Stimulated activated CD8-positive, alpha-beta memory T cell treated with anti-CD3 and anti-CD28 coated beads, Interleukin-15, amount 100 ng/mL, for 4 hours (primary cell): Measurements from ENCODE around the gene VWDE.

Source experiments
- DNase-seq, 2 donors: peaks; one replicate each; pipeline ENCODE4 v3.0.0-alpha.2; 2020; ENCODE audit warnings: low read depth in 2 of 2

Gene VWDE

GRCh38 chr7:12328888-12329770 lies 74.5 kb downstream of the VWDE start:
- DNase-seq: no peak

DNA sequence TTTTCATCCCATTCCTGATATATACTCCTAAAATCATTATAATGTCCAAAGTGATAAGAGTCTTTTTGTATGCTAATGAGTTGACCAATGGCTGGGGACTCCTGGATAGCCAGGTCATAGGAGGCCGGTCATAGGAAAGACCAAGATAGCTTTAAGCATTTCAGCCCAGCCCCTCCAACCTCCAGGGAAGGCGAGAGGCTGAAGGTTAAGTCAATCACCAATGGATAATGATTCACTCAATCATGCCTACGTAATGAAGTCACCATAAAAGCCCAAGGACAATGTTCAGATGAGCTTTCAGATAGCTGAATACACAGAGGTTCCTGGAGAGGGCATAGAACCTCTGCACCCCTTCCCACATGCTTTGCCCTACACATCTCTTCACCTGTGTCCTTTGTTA lies 75.7 kb downstream of the VWDE start:
- no peak for DNase-seq

- DNase-seq: no peak
These were observed 78.0 kb downstream of the VWDE start for GRCh38 chr7:12325646-12326045.

GRCh38 chr7:12323415-12323814 lies 80.2 kb downstream of the VWDE start:
- DNase-seq: no peak

DNA sequence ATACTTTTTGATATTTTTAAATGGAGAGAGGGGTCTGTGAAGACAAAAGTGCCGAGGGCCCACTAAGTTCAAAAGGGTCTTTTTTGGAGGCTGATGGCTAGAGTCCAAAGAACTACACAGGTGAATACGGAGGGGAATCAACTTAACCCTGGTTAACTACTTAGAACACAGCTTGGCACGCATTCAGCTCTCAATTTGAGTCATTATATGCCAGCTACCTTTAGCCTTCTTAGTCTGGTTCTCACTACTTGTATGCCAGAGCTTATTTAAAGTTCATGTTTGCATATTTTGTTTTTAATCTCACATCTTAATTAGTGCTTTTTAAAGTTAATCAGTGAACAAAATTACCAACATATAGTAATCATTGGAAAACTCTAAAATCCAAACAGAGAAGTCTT lies 80.8 kb downstream of the VWDE start:
- DNase-seq: no peak

- no peak for DNase-seq
These were observed 81.3 kb downstream of the VWDE start for GRCh38 chr7:12322284-12322902.

- no peak for DNase-seq
These were observed 82.5 kb downstream of the VWDE start for GRCh38 chr7:12320987-12321647.

GRCh38 chr7:12320241-12320986 lies 83.3 kb downstream of the VWDE start:
- no peak for DNase-seq

- DNase-seq: no peak
These were observed 86.0 kb downstream of the VWDE start for GRCh38 chr7:12317675-12318074.

GRCh38 chr7:12316925-12317324 lies 86.7 kb downstream of the VWDE start:
- DNase-seq: no peak

- no peak for DNase-seq
These were observed 88.6 kb downstream of the VWDE start for GRCh38 chr7:12315049-12315448.

DNA sequence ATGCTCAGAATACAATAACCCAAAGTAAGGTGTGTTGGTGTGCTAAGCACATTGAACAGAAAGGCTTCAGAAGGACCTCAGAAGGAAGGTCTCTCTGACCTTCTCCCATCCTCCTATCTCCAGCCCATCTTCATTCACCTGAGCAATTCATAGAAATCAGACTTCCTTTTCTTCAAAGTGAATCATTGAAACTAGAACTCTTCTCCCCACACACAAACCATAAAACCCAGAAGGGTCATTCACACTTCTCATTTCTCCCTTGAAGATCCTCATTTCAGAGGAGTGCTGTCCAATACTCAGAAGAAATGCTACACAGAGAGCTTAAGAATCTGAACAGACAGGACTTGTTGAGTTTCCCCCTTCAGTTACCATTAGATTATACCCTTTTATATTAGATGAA lies 89.5 kb downstream of the VWDE start:
- DNase-seq: no peak

- no peak for DNase-seq
These were observed 98.2 kb downstream of the VWDE start for GRCh38 chr7:12305502-12305901.

- no peak for DNase-seq
These were observed 100.2 kb downstream of the VWDE start for GRCh38 chr7:12303495-12303894.

DNA sequence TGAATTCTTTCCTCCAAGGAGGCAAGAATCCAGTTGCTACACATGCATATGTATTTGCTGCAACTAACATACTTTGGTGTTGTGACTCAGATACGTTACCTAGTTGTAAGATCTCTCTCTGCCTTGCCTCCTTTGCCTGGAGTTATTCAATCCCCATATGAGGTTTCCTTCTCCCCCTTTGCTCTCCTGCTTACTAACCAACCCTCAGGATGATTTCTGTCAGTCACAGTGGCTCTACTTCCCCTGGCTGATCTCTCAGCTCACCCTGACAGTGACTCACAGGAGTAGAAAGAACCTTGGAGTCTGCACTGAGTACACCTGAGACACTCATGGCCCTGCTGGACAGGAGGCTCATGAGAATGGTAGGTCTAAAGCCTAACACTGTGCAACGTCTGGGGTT lies 100.6 kb downstream of the VWDE start:
- DNase-seq: no peak

DNA sequence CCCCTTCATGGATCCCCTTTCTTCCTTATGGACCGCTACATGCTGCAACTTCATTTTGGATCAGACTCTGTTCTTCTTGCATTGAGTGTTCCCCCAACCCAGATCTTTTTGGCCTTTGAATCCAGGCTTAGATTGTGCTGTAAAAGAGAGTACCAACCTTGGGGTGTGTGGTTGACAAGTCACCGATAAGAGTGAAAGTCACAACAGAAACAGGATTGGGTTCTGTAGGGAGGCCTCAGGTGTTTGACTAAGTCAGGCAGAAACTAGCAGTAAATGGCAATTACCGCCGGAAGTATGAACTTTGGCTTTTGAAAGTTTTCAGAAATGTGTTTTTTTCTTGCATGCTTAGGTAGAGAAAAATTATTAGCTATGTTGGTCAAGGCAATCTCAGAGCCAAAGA lies 103.2 kb downstream of the VWDE start:
- no peak for DNase-seq

DNA sequence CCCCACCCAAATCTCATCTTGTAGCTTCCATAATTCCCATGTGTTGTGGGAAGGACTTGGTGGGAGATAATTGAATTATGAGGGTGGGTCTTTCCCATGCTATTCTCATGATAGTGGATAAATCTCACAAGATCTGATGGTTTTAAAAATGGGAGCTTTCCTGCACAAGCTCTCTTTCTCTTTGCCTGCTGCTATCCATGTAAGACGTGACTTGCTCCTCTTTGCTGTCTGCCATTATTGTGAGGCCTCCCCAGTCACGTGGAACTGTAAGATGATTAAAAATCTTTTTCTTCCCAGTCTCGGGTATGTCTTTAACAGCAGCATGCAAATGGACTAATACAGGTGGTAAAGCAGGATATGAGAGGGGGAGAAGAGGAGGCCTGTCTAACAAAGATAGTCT lies 104.3 kb downstream of the VWDE start:
- DNase-seq: no peak

DNA sequence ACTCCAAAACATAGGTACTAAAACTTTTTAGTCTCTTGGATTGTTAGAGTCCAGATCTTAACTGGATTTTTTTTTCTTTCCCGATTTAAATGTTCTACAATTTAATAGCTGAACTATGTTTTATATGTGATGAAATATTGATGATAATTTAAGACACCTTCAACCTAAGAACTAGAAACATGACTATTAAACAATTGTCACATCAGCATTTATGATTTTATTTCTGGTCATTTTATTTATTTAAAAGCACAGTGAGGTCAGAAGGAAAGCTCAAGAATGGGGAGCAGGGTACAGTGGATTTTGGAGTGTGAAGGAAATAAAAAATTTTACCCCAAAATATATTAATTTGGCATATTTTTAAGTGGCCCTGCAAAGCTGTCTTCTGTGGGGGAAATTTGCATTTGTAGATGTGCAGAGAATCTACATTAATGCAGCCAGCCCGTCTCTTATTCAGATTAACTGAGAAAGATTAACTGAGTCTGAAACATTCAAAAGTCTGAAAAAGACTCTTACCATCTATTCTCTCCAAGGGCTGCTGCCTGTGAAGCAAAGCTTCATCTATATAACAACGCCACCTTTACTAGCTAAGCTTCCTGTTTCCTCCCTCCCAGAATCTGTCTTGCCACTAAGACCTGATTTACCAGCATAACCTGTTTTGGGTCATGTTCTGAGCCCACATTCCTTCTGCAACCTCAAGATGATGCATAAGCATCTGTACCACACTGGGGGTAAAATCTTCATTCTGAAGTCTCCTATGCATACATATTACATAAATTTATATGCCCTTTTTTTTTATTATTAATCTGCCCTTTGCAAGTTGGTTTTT lies 106.2 kb downstream of the VWDE start:
- DNase-seq: no peak

DNA sequence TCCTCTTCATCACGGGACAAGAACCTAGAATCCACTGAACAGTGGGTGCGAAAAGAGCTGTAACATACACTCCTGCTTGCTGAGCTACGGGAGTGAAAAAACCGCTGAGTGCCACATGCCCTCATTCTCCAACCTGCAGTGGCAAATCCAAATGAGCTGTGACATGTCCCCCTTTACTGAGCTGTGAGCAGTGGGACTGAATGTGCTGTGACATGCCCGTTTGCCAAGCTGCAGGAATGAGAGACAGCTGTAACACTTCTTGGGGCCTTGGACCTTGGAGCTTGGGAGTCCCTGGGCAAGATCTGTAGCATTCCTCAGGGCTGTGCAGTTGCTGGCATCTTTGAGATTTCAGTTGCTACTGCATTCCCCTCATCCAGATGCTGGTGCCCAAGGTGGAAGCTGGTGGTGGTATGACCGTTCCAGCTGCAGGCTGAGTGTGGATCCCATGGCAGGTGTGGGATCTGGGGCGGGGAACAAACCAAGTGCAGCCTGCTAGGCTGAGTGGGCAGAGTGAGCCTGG lies 107.6 kb downstream of the VWDE start:
- no peak for DNase-seq

GRCh38 chr7:12294701-12295100 lies 109.0 kb downstream of the VWDE start:
- no peak for DNase-seq

- no peak for DNase-seq
These were observed 111.8 kb downstream of the VWDE start for GRCh38 chr7:12291870-12292269.
